Suprapubic skin (tissue), 3 donors: Measurements from ENCODE around the gene NKD2.

Source experiments
- POLR2A ChIP-seq, 2 donors: fragments of 450-650 bp; IDR thresholded peaks; one replicate each; pipeline ENCODE4 v1.6.1; 2017; ENCODE audit warnings: antibody characterized with exemption in 2 of 2, mild to moderate bottlenecking in 2 of 2, moderate library complexity in 2 of 2
- TF ChIP-seq, protein P1 (sequence below), 2 donors: fragments of 200-600 bp in 1 of 2; fragments of 450-650 bp in 1 of 2; sonication (generic) in 1 of 2; IDR thresholded peaks; one replicate each; pipeline ENCODE4 v1.5.1; 2016 to 2019; ENCODE audit warnings: antibody characterized with exemption in 2 of 2, mild to moderate bottlenecking in 1 of 2, moderate library complexity in 1 of 2

DNA sequence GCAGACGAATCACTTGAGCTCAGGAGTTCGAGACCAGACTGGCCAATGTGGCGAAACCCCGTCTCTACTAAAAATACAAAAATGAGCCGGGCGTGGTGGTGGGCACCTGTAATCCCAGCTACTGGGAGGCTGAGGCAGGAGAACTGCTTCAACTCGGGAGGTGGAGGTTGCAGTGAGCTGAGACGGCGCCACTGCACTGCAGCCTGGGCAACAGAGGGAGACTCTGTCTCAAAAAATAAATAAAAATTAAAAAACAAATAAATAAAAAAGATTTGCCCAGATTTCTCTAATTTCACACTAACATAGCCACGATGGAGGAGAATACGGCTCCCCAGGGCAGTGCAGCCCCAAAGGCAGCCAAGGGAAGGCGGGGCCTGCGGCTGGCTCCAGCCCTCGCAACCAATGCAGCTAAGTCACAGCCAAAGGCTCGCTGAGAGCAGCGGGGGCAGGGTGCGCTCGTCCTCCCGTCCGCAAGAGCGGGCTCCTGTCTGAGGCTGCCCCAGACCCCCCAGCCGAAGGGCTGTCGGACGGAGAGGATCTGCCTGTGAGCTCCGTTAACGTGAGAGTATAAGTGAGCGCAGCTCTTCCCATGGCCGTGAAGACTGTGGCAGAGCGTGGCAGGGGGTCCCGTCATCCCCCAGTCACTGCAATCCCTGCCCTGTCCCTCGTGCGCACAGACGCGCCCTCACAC is 59.7 kb downstream of the NKD2 start:
- TF ChIP-seq, protein P1, sequence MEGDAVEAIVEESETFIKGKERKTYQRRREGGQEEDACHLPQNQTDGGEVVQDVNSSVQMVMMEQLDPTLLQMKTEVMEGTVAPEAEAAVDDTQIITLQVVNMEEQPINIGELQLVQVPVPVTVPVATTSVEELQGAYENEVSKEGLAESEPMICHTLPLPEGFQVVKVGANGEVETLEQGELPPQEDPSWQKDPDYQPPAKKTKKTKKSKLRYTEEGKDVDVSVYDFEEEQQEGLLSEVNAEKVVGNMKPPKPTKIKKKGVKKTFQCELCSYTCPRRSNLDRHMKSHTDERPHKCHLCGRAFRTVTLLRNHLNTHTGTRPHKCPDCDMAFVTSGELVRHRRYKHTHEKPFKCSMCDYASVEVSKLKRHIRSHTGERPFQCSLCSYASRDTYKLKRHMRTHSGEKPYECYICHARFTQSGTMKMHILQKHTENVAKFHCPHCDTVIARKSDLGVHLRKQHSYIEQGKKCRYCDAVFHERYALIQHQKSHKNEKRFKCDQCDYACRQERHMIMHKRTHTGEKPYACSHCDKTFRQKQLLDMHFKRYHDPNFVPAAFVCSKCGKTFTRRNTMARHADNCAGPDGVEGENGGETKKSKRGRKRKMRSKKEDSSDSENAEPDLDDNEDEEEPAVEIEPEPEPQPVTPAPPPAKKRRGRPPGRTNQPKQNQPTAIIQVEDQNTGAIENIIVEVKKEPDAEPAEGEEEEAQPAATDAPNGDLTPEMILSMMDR (IDR thresholded peaks at IDR 0.05), result no peak
- no peak for TF ChIP-seq POLR2A (IDR thresholded peaks at IDR 0.05)
